HCT116 (cell line): ENCODE data around the gene TBATA. TPM values are rescaled to one million over a fixed set of nuclear protein-coding genes. Genes with fewer than 3 reads are reported as not detected.

Experiments used
- ATAC-seq: fragments of 200-7000 bp; cut with Tn5 transposase; 2 replicates; pipeline ENCODE4 v1.9.1; 2020; ENCODE audit warnings: mild to moderate bottlenecking, moderate library complexity
- BruUV-seq: library from RNA; stranded (reverse); fragments of 400-500 nt; replicated peaks from 2 replicates; lab custom pipeline; 2021; lab: Mats Ljungman, UMichigan
- CTCF ChIA-PET: fragments of 300-600 bp; sonication (Branson Sonifier 250); formaldehyde crosslinking; loops from one replicate; lab custom pipeline; 2021; ENCODE audit warnings: antibody characterized with exemption; lab: Charles Lee
- POLR2A ChIA-PET: fragments of 300-600, 350-600 bp; sonication (Branson Sonifier 250); formaldehyde crosslinking; loops from one replicate; lab custom pipeline; 2021; ENCODE audit warnings: antibody characterized with exemption; lab: Charles Lee
- RAD21 ChIA-PET, 2 experiments: fragments of 300-600 bp; sonication (Branson Sonifier 250); formaldehyde crosslinking; loops; one replicate each; lab custom pipeline; 2023; ENCODE audit warnings: low total read pairs in 2 of 2; ENCODE audit not compliant: uncharacterized antibody in 2 of 2, unreplicated experiment in 2 of 2, low non-redundant PET in 1 of 2; lab: Charles Lee
- DNase-seq: peaks from one replicate; pipeline ENCODE4 v3.0.0-alpha.2; 2010; ENCODE audit warnings: low read depth, low spot score
- H2AFZ ChIP-seq: fragments of 200-600 bp; shearing (Covaris generic), sonication (generic); 2 replicates; pipeline ENCODE4 v1.6.1; 2017; ENCODE audit warnings: low read depth, mixed run types, mixed read lengths, antibody characterized with exemption, low read length; ENCODE audit not compliant: poor library complexity, severe bottlenecking
- H3K27ac ChIP-seq: 2 replicates; pipeline ENCODE4 v1.5.1; 2012; ENCODE audit warnings: low read depth, low read length
- H3K27me3 ChIP-seq: fragments of 200-600 bp; sonication (generic); 2 replicates; pipeline ENCODE4 v1.6.1; 2016; ENCODE audit warnings: mixed run types, low read length, mixed read lengths; ENCODE audit not compliant: insufficient read depth
- H3K36me3 ChIP-seq, 2 experiments: fragments of 200-500 bp in 1 of 2; fragments of 200-600 bp in 1 of 2; sonication (Bioruptor generic) in 1 of 2; sonication (generic) in 1 of 2; 2 replicates each; pipeline versions ENCODE4 v1.5.1 to v1.6.1; 2014 to 2016; ENCODE audit warnings: low read length in 2 of 2, inconsistent platforms in 1 of 2, mixed read lengths in 1 of 2, mixed run types in 1 of 2; ENCODE audit not compliant: insufficient read depth in 2 of 2, control insufficient read depth in 1 of 2
- H3K4me1 ChIP-seq, 2 experiments: fragments of 200-600 bp in 1 of 2; sonication (generic) in 1 of 2; 2 replicates each; pipeline versions ENCODE4 v1.5.1 to v1.6.1; 2012 to 2017; ENCODE audit warnings: low read length in 2 of 2, inconsistent platforms in 1 of 2, mild to moderate bottlenecking in 1 of 2, mixed read lengths in 1 of 2, mixed run types in 1 of 2, moderate library complexity in 1 of 2; ENCODE audit not compliant: insufficient read depth in 2 of 2, control insufficient read depth in 1 of 2
- H3K4me2 ChIP-seq: fragments of 200-600 bp; sonication (generic); 2 replicates; pipeline ENCODE4 v1.6.1; 2017; ENCODE audit warnings: mixed run types, low read length, mixed read lengths
- H3K4me3 ChIP-seq, 2 experiments: fragments of 200-600 bp in 1 of 2; sonication (generic) in 1 of 2; replicated peaks in 1 of 2; 2 replicates each; pipeline ENCODE4 v1.5.1; 2011 to 2016; ENCODE audit warnings: low read length in 2 of 2, control low read depth in 1 of 2, low read depth in 1 of 2, mild to moderate bottlenecking in 1 of 2, mixed read lengths in 1 of 2, mixed run types in 1 of 2
- H3K79me2 ChIP-seq: fragments of 200-600 bp; sonication (generic); 2 replicates; pipeline ENCODE4 v1.6.1; 2017; ENCODE audit warnings: mild to moderate bottlenecking, mixed run types, low read length, moderate library complexity, mixed read lengths; ENCODE audit not compliant: insufficient read depth
- H3K9ac ChIP-seq: fragments of 200-600 bp; sonication (generic); 2 replicates; pipeline ENCODE4 v1.6.1; 2016; ENCODE audit warnings: low read length, mixed read lengths
- H3K9me2 ChIP-seq: fragments of 200-600 bp; sonication (generic), shearing (Covaris generic); 2 replicates; pipeline ENCODE4 v1.6.1; 2017; ENCODE audit warnings: mixed run types, mild to moderate bottlenecking, moderate library complexity; ENCODE audit not compliant: insufficient read depth
- H3K9me3 ChIP-seq, 2 experiments: fragments of 200-500 bp in 1 of 2; fragments of 200-600 bp in 1 of 2; sonication (Bioruptor generic) in 1 of 2; sonication (generic) in 1 of 2; 2 replicates each; pipeline ENCODE4 v1.6.1; 2014 to 2017; ENCODE audit warnings: low read length in 2 of 2, mixed read lengths in 2 of 2, inconsistent platforms in 1 of 2, low read depth in 1 of 2, mild to moderate bottlenecking in 1 of 2, mixed run types in 1 of 2, moderate library complexity in 1 of 2; ENCODE audit not compliant: control insufficient read depth in 1 of 2, insufficient read depth in 1 of 2
- H4K20me1 ChIP-seq: fragments of 200-600 bp; sonication (generic), shearing (Covaris generic); 2 replicates; pipeline ENCODE4 v1.6.1; 2017; ENCODE audit warnings: mixed run types, mild to moderate bottlenecking, moderate library complexity; ENCODE audit not compliant: insufficient read depth
- ATF3 ChIP-seq: IDR thresholded peaks from 2 replicates; pipeline ENCODE4 v1.6.1; 2012
- CBX3 ChIP-seq: IDR thresholded peaks from 2 replicates; pipeline ENCODE4 v1.6.1; 2012; ENCODE audit warnings: low read depth
- CEBPB ChIP-seq: IDR thresholded peaks from 2 replicates; pipeline ENCODE4 v1.6.1; 2012; ENCODE audit warnings: low read depth
- EGR1 ChIP-seq: IDR thresholded peaks from 2 replicates; pipeline ENCODE4 v1.6.1; 2012; ENCODE audit warnings: low read depth
- EZH2 ChIP-seq: fragments of 200-600 bp; sonication (generic); IDR thresholded peaks from 2 replicates; pipeline ENCODE4 v1.6.1; 2017; ENCODE audit warnings: antibody characterized with exemption, mixed run types
- EZH2phosphoT487 ChIP-seq: fragments of 200-600 bp; IDR thresholded peaks from 2 replicates; pipeline ENCODE4 v1.6.1; 2018; ENCODE audit warnings: antibody characterized with exemption, borderline replicate concordance
- FOSL1 ChIP-seq: IDR thresholded peaks from 2 replicates; pipeline ENCODE4 v1.6.1; 2012; ENCODE audit warnings: low read depth
- JUND ChIP-seq: IDR thresholded peaks from 2 replicates; pipeline ENCODE4 v1.6.1; 2012
- MAX ChIP-seq: IDR thresholded peaks from 2 replicates; pipeline ENCODE4 v1.6.1; 2012
- POLR2A ChIP-seq: IDR thresholded peaks from 2 replicates; pipeline ENCODE4 v1.7.0; 2011; ENCODE audit warnings: borderline replicate concordance; ENCODE audit not compliant: insufficient read depth, insufficient read length; ENCODE audit errors: extremely low read depth
- RAD21 ChIP-seq: IDR thresholded peaks from 2 replicates; pipeline ENCODE4 v1.6.1; 2012; ENCODE audit warnings: low read depth, mild to moderate bottlenecking
- SIN3A ChIP-seq: IDR thresholded peaks from 2 replicates; pipeline ENCODE4 v1.6.1; 2012; ENCODE audit warnings: low read depth
- SP1 ChIP-seq: IDR thresholded peaks from 2 replicates; pipeline ENCODE4 v1.6.1; 2012; ENCODE audit warnings: low read depth
- TCF7L2 ChIP-seq: IDR thresholded peaks from 2 replicates; pipeline ENCODE4 v1.7.0; 2011; ENCODE audit warnings: borderline replicate concordance, inconsistent platforms; ENCODE audit not compliant: insufficient read depth, insufficient read length; ENCODE audit errors: extremely low read depth
- YY1 ChIP-seq: IDR thresholded peaks from 2 replicates; pipeline ENCODE4 v1.6.1; 2011; ENCODE audit warnings: low read length, low read depth, moderate library complexity, mild to moderate bottlenecking; ENCODE audit not compliant: insufficient replicate concordance; ENCODE audit errors: extremely low read depth
- ZFX ChIP-seq: fragments of 450-650 bp; IDR thresholded peaks from 2 replicates; pipeline ENCODE4 v1.6.1; 2017
- ZNF274 ChIP-seq: fragments of 200-500 bp; sonication (Bioruptor generic); IDR thresholded peaks from 2 replicates; pipeline ENCODE4 v1.6.1; 2014; ENCODE audit warnings: mild to moderate bottlenecking, low read depth, low read length, inconsistent platforms
- intact Hi-C: fragments of 100-400 bp; cut with micrococcal nuclease; formaldehyde crosslinking; loops from 2 replicates; pipeline ENCODE4 v1.10.0; 2022
- total RNA-seq: library from RNA; stranded (reverse); gene quantifications from one replicate; pipeline ENCODE4 v1.2.1, GENCODE V29; 2021; ENCODE audit not compliant: unreplicated experiment
- TF ChIP-seq, protein P1 (sequence below): IDR thresholded peaks from 2 replicates; pipeline ENCODE4 v1.6.1; 2011; ENCODE audit warnings: mild to moderate bottlenecking, low read length, moderate library complexity; ENCODE audit not compliant: insufficient replicate concordance; ENCODE audit errors: extremely low read depth
- TF ChIP-seq, protein P2 (sequence below), 3 experiments: fragments of 200-600 bp in 1 of 3; sonication (generic) in 1 of 3; IDR thresholded peaks in 2 of 3; conservative IDR thresholded peaks in 1 of 3; 2 replicates each; pipeline ENCODE4 v1.5.1; 2012 to 2017; ENCODE audit warnings: low read depth in 2 of 3, low read length in 2 of 3, antibody characterized with exemption in 1 of 3, borderline replicate concordance in 1 of 3, control low read depth in 1 of 3, mild to moderate bottlenecking in 1 of 3, mixed read lengths in 1 of 3, mixed run types in 1 of 3, moderate library complexity in 1 of 3; ENCODE audit not compliant: insufficient read depth in 1 of 3

TBATA gene
- total RNA-seq, 1 experiment from 2014 or later = not detected

DNA sequence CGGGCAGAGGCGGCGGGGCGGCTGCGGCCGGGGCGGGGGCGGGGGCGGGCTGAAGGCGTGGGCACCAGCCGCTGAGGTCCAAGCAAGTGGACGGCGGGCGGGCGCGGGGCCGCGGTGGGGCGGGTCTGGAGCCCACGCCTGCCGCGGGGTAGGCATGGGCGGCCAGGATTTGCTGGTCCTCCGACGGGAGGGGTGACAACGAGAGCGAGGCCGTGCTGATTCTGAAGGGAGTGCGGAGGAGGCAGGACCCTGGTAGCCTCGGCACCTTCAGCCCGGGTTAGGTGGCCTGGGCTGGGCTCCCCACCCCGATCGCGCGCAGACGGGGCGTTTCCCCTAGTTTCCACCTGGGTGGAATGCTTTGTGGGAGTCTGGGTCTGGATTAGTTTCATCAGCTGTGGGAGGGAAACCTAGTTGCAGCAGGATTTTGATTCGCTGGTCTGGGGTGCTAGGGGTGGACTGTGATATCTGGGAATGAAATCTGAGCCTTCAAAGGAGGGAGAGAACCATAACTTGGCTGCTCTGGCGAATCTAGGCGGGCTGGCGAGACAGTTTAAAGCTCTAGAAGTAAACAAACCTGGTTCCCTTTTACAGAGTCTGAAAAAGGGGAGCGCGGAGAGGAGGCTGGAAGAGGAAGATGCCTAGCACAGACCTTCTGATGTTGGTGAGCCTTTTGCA, 31.2 kb upstream of the TBATA start (continued):
- peak; percentile 22; the same call in 1 of the 2 replicates for TF ChIP-seq ZFX
- no peak; the same call in none of the 2 replicates for TF ChIP-seq SIN3A
- TF ChIP-seq YY1 = no peak
- TF ChIP-seq, all 23 proteins: peak for 8

DNA sequence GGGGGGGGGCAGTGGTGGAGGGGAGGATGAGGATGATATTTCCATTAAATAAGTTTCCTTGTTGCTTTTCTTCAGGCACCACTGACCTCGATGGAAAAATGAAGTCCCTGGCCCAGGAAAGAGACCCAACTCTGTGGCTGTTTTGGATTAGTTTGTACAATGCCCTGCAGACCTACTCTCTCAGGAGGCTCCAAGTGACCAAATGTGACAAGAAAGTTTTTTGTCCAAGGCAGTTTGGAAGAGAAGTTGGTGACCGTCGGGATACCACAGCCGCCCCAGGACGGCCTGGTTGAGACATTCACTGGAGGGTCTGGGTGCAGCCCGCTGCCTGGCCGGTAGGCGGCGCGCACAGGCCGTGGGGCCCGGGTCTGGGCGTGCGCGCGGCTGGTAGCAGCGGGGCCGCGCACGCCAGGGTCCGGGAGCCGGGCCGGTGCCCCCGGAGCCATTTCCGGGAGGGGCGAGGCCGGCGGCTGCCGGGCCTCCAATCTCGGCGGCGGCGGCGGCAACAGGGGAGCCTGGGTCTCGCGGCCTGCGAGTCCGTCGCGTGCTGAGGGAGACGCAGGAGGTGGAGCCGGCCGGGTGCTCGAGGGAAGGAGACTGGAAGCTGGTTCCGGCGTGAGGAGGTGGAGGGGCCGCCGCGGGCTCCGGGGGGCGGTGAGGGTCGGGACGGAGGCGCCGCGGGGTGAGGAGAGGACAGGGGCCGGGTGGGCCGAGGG, 30.5 kb upstream of the TBATA start, which contains the start of gene SGPL1:
Gene SGPL1, plus strand, starts transcription at position 445 of the 716 bp plus-strand sequence. CDS start 906 bp downstream, outside the sequence.
- Histone ChIP-seq H3K9me2 (no peaks in the 10 kb centered on the region), H2AFZ (peak within 1 kb of the TSS; percentile 74), H3K4me2 (peak within 1 kb of the TSS; percentile 74), H3K4me1 (peaks cover 9 to 17% of the 10 kb centered on the region in 2 experiments; a peak in 3 of 4 replicates), H4K20me1 (no peaks in the 10 kb centered on the region), H3K27me3 (no peaks in the 10 kb centered on the region), H3K9ac (peak within 1 kb of the TSS; percentile 72), H3K79me2 (peaks cover 42% of the 10 kb centered on the region), H3K36me3 (peaks cover 0 to 8% of the 10 kb centered on the region in 2 experiments; a peak in 2 of 4 replicates), H3K4me3 (peak within 1 kb of the TSS; percentile 77 to 81), H3K9me3 (no peaks in the 10 kb centered on the region), H3K27ac (peak within 1 kb of the TSS; percentile 89)
- no TSS peak for BruUV-seq
- ChIA-PET RAD21 (no interaction called here), CTCF (interaction anchor here (1.3 kb wide), 1 partner anchor 46 kb away, joined by 4 read pairs; no protein-coding TSS in a partner anchor), POLR2A (no interaction called here)
- peak; percentile 82 for ATAC-seq
- intact Hi-C loops = loop anchor here (1.0 to 2.0 kb wide), 3 partner anchors 65 to 353 kb away; no protein-coding TSS in a partner anchor
- peak; percentile 55 for DNase-seq
- TF ChIP-seq, protein P1, sequence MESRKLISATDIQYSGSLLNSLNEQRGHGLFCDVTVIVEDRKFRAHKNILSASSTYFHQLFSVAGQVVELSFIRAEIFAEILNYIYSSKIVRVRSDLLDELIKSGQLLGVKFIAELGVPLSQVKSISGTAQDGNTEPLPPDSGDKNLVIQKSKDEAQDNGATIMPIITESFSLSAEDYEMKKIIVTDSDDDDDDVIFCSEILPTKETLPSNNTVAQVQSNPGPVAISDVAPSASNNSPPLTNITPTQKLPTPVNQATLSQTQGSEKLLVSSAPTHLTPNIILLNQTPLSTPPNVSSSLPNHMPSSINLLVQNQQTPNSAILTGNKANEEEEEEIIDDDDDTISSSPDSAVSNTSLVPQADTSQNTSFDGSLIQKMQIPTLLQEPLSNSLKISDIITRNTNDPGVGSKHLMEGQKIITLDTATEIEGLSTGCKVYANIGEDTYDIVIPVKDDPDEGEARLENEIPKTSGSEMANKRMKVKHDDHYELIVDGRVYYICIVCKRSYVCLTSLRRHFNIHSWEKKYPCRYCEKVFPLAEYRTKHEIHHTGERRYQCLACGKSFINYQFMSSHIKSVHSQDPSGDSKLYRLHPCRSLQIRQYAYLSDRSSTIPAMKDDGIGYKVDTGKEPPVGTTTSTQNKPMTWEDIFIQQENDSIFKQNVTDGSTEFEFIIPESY = peak; percentile 64
- TF ChIP-seq, protein P2, sequence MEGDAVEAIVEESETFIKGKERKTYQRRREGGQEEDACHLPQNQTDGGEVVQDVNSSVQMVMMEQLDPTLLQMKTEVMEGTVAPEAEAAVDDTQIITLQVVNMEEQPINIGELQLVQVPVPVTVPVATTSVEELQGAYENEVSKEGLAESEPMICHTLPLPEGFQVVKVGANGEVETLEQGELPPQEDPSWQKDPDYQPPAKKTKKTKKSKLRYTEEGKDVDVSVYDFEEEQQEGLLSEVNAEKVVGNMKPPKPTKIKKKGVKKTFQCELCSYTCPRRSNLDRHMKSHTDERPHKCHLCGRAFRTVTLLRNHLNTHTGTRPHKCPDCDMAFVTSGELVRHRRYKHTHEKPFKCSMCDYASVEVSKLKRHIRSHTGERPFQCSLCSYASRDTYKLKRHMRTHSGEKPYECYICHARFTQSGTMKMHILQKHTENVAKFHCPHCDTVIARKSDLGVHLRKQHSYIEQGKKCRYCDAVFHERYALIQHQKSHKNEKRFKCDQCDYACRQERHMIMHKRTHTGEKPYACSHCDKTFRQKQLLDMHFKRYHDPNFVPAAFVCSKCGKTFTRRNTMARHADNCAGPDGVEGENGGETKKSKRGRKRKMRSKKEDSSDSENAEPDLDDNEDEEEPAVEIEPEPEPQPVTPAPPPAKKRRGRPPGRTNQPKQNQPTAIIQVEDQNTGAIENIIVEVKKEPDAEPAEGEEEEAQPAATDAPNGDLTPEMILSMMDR (IDR thresholded peaks at IDR 0.05 in 2 of 3, conservative IDR thresholded peaks at IDR 0.05 in 1 of 3; ENCODE audit: borderline replicate concordance in 1 of 3, insufficient read depth in 1 of 3, low read depth in 2 of 3, low read length in 2 of 3) = peak; percentile 50 to 87 (median 86); a peak in 5 of 6 replicates
- TF ChIP-seq EZH2 (no peak), FOSL1 (no peak), TCF7L2 (no peak), YY1 (peak; percentile 62), ZNF274 (no peak), ATF3 (no peak), EGR1 (no peak), CEBPB (no peak), MAX (peak; percentile 13; the same call in 1 of the 2 replicates), EZH2phosphoT487 (no peak), JUND (no peak), RAD21 (peak; percentile 74), POLR2A (peak; percentile 27), CBX3 (0 out of 2 replicates have a peak, but pooled peaks have one; percentile 38), SIN3A (no peak; the same call in 1 of the 2 replicates), ZFX (peak; percentile 57; the same call in 1 of the 2 replicates), SP1 (no peak)
